Fibroblast of the aortic adventitia (primary cell): ENCODE results near the gene UBALD2. TPM values are rescaled to one million over a fixed set of nuclear protein-coding genes. Genes with fewer than 3 reads are reported as not detected.
"Not testable (repeated sequence)": the region's sequence is repeated elsewhere in the genome, so short reads cannot be mapped to it uniquely, and the experiment has no call there.

ENCODE experiments used
- DNase-seq: peaks from one replicate; pipeline ENCODE4 v3.0.0-alpha.2; 2010; ENCODE audit warnings: low read depth
- H3K4me3 ChIP-seq: 2 replicates; pipeline ENCODE4 v1.5.1; 2011; ENCODE audit warnings: low read depth, mild to moderate bottlenecking, control low read depth, low read length, moderate library complexity
- total RNA-seq: library from RNA; depleted of rRNA; stranded (reverse); fragments of >200 nt; gene quantifications from 2 replicates; pipeline ENCODE4 v1.2.3, GENCODE V29; 2012; ENCODE audit warnings: low replicate concordance
- TF ChIP-seq, protein P1 (sequence below): IDR thresholded peaks from 2 replicates; pipeline ENCODE4 v1.5.1; 2011; ENCODE audit warnings: mild to moderate bottlenecking, low read length, control low read depth, inconsistent platforms; ENCODE audit not compliant: insufficient read depth

The UBALD2 gene
- total RNA-seq, 1 donor, result 3.7 TPM

DNA sequence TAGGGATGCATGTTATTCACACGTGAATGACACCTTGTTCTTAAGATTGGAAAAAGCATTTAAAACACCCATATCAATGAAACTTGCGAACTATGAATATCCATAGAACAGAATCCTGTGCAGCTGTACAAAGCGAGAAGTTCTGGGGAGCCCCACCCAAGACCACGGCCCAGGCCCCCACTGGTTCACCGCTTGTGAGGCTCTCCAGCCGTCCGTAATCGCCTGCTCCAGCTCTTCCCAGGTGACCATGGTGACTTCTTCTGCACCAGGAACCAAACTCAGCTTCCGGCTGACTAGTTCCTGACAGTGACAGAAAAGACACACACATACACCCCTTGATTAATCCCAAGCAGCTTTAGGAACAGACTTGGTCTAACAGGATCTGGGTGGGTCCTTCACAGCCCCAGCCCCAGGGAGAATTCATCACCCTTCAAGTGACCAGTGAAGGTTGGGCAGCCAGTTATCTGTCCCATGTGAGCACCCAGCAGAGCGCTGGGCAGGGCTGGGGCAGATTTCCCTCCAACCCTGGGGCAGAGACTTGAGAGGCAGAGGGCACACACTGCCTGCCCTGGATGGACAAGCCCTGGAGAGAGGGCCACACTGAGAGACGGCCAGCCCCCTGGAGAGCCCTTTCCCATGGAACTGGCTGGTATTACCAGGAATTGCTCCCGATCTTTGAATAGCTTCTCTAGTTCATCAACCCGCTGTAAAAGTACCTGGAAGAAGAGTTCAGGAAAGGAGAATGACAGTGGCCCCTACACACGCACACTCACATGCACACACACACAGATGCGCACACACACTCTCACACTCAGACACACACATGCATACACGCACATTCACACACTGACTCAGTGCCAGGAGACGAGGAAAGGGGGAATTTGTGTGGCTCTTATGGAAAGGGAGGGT is 39.3 kb downstream of the UBALD2 start:
- no peak for DNase-seq

DNA sequence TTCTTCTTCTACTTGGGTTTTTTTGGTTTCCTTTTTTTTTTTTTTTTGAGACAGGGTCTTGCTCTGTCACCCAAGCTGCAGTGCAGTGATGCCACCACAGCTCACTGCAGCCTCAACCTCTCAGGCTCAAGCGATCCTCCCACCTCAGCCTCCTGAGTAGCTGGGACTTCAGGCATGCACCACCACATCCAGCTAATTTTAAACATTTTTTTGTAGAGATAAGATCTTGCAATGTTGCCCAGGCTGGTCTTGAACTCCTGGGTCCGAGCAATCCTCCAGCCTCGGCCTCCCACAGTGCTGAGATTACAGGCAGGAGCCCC is 39.9 kb downstream of the UBALD2 start:
- not testable (repeated sequence) for H3K4me3 ChIP-seq, DNase-seq

More for the DNA sequence above, 39.3 kb downstream of the UBALD2 start:
- TF ChIP-seq, protein P1, sequence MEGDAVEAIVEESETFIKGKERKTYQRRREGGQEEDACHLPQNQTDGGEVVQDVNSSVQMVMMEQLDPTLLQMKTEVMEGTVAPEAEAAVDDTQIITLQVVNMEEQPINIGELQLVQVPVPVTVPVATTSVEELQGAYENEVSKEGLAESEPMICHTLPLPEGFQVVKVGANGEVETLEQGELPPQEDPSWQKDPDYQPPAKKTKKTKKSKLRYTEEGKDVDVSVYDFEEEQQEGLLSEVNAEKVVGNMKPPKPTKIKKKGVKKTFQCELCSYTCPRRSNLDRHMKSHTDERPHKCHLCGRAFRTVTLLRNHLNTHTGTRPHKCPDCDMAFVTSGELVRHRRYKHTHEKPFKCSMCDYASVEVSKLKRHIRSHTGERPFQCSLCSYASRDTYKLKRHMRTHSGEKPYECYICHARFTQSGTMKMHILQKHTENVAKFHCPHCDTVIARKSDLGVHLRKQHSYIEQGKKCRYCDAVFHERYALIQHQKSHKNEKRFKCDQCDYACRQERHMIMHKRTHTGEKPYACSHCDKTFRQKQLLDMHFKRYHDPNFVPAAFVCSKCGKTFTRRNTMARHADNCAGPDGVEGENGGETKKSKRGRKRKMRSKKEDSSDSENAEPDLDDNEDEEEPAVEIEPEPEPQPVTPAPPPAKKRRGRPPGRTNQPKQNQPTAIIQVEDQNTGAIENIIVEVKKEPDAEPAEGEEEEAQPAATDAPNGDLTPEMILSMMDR, result no peak
- H3K4me3 ChIP-seq, result no peak overlapping the region

DNA sequence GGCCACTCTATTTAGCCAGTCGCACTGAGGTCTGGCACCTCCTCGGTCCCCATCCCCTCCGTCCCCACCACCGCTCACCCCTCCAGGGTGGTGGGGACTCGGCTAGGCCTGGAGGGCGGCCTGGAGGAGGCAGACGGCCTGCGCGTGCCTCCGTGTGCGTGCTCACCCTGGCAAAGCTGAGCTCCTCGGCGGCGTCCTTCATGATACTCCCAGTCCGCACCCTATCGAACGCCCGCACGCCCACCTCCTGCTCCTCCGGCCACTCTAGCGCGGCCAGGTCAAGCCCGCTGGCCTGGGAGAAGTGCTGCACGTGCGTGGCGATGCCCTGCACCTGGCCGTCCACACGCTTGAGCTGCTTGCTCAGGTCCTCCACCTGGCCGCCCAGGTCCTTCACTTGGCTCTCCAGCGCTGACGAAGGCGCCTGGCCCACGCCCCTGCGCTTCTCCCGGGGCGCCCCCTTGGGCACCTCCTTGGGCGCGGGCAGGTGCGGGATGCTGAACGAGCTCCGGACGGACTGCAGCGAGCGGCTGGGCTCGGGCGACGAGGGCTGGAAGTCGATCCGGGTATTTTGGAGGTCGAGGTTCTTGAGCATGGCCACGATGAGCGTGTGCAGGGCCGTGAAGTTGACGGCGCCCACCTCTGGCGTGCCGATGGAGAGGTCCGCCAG is 42.3 kb downstream of the UBALD2 start:
- no peak overlapping the region for H3K4me3 ChIP-seq
- DNase-seq, result no peak
- TF ChIP-seq, protein P1, result no peak

DNA sequence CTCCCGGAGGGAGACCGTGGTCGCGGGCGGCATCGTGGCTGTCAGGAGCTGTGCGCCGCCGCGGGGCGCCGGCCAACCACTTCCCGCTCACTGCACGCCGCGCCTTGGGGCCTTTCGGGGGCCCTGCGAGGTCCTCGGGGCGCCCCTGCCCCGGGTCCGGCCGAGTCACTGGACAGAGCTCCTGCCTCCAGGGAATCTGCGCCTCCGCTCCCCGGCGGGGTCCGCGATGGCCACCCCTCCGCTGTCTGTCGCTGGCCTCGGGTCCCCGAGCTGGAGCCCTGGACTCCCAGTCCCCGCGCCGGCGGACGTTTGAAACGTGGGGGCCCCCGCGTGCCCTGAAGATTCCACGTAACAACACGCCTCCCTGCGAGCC is 42.8 kb downstream of the UBALD2 start, which contains the start of gene QRICH2:
Gene QRICH2 (minus strand): TSS at position 311 of the 373 bp plus-strand sequence. CDS start 278 bp downstream, at position 33.
- DNase-seq, result no peak
- TF ChIP-seq, protein P1, result no peak
- no peak within 1 kb of the TSS for H3K4me3 ChIP-seq

DNA sequence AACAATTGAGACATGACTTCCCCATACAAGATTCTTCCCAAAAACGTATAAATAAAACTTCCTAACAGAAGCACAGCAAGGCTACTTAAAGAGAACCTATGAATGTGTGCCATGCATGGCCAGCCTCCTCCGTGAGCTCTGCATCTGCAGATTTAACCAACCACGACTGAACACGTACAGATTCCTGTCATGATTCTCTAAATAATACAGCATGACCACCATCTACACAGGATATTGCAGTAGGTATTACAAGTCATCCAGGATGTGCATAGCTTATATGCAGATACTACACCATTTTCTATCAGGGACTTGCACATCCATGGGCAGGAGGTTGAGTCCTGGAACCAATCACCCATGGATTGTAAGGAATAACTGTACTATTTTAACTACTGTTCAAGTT is 44.3 kb downstream of the UBALD2 start:
- no peak overlapping the region for H3K4me3 ChIP-seq
- TF ChIP-seq, protein P1, result no peak
- no peak for DNase-seq

DNA sequence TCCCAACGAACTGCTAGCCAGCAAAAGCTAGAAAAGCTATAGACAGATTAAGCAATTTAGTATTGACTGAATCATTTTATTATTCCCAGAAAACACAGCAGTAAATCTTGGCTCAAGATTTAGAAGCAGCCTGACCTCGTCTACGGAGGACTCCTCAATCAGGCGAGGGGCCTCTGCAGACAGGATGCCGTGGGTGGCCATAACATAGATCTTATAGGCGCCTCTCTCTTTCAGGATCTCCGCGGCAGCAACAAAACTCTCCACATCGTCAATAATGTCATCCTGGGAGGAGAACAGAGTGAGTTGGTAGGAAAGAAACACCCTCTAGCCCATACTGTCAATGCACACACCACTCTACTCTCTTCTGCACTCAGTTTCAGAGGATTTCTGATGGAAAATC is 47.6 kb downstream of the UBALD2 start:
- H3K4me3 ChIP-seq, result no peak overlapping the region
- DNase-seq, result no peak
- TF ChIP-seq, protein P1, result no peak
